Measurements from ENCODE around the gene TEP1. TPM values are rescaled to one million over a fixed set of nuclear protein-coding genes. Genes with fewer than 3 reads are reported as not detected.

Gene TEP1
- total RNA-seq, 4 donors from 2014 or later, result 22.9 to 38.8 (median 27.8) TPM

DNA sequence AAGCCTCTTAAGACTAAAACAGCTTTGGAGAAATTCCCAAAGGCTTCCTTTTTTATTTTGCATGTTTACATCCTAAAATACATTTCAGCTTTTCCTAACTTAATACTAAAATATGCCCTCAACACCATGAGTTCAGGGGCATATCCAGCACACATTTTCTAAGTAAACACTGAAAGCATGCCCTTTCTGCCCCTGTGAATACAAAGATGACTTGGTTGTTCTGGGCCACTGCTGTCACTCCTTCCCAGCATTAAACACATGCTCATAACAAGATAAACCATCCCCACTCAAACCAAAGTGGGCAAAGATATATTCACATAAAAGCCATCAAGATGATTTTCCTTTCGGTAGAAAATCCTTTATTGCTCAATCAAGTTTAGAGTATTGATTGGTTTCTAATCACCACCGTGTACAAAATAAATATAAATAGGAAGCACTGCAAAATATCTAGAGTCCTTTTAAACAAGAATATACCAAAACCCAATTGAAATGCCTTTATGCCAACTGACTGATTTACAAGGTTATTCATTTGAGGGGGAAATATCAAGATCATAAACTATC lies 82.2 kb downstream of the TEP1 start:
- DNase-seq (ENCODE audit: low spot score) (no peak), ATAC-seq (ENCODE audit: low FRiP score) (no peak)
- TF ChIP-seq, protein P1, sequence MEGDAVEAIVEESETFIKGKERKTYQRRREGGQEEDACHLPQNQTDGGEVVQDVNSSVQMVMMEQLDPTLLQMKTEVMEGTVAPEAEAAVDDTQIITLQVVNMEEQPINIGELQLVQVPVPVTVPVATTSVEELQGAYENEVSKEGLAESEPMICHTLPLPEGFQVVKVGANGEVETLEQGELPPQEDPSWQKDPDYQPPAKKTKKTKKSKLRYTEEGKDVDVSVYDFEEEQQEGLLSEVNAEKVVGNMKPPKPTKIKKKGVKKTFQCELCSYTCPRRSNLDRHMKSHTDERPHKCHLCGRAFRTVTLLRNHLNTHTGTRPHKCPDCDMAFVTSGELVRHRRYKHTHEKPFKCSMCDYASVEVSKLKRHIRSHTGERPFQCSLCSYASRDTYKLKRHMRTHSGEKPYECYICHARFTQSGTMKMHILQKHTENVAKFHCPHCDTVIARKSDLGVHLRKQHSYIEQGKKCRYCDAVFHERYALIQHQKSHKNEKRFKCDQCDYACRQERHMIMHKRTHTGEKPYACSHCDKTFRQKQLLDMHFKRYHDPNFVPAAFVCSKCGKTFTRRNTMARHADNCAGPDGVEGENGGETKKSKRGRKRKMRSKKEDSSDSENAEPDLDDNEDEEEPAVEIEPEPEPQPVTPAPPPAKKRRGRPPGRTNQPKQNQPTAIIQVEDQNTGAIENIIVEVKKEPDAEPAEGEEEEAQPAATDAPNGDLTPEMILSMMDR (IDR thresholded peaks at IDR 0.05), result no peak

DNA sequence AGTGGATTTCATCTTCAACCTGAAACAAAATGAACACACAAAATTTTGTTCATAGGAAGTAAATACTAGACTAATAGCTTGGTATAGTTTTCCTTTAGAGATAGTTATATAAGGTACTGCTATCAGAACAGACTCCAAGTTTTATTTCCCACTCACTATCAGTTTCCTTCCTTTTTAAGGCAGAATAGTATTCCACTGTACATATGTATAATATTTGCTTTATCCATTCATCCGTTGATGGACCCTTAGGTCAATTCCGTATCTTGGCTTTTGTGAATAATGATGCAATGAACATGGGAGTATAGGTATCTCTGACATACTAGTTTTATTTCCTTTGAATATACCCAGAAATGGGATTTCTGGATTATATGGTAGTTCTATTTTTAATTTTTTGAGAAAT lies 83.9 kb downstream of the TEP1 start:
- ATAC-seq (ENCODE audit: low FRiP score) (no peak), DNase-seq (ENCODE audit: low spot score) (no peak)
- TF ChIP-seq, protein P1 (IDR thresholded peaks at IDR 0.05), result no peak

DNA sequence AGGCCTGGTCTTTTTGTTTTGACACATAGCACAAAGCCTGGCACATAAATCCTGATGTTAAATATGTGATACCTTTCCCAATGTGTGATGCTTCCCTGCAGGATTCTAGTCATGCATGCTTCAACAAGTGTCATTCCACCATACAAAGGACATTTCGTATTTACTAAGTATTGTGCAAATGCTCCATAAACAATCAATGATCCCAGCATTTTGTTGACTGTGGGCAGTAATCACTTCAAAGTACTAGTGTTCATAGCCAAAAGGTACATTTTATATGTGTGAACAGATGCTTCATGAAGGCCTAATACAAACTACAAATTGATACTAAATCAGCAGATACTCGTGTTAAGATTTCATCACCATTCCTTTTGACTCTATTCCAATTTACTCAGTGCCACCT lies 84.6 kb downstream of the TEP1 start:
- ATAC-seq (ENCODE audit: low FRiP score), result no peak
- DNase-seq (ENCODE audit: low spot score), result no peak
- TF ChIP-seq, protein P1 (IDR thresholded peaks at IDR 0.05), result no peak

DNA sequence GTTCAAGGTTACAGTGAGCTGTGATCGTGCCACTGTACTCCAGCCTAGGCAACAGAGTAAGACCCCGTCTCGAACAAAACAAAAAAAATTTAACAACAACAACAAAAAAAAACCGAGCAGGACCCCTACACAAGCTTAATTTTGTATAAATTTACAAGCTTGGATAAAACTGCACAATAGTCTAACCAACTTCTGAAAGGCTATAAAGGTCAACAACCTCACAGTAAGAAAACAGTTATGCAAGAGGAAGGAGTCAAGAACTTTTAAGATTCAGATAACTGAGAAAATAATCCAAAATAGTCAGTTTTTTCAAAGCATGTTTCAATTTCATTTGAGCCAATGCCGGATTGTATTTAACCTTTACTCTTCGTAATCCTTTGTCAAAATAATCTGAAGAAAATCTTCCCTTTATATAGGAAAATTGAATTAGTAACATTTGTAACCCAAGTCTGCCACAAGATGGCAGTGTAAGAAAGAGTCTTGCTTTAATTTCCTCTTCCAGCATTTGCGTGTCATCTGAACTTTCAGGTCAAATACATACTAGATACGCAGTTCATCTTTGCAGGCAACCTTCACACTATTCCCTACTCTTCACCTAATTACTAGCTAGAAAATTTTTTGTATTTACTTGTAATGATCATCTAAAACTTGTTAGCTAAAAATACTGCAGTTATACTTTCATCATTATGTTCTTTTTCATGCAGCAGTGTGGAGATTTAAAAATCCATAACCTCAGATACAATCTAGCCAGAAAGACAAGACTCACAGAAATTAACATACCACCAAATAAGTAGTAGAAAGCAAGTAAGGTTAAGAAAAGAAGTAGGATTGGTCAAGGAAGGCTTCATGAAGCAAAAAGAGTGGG lies 86.1 kb downstream of the TEP1 start:
- TF ChIP-seq, protein P1 (IDR thresholded peaks at IDR 0.05), result peak in 1 of 3 donors; percentile 13
- DNase-seq (ENCODE audit: low spot score) (no peak), ATAC-seq (ENCODE audit: low FRiP score) (peak; percentile 32)

DNA sequence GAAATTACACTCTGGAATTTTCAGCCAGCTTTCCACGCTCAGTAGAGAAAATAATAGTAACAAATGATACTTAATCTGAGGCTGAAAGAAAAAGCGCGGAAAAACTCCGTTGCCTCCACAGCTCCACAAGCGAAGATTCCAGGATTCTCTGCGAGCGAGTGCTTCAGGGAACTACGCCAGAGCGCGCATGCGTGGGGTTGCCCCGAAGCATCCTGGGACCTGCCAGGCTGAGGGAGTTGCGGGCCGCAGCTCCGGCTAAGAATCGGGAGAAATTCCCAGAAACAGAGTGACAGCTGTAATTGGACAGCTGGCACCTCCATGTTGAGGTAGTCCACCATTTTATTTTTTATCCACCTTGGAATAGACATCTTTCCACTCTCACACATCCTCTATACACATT lies 95.6 kb downstream of the TEP1 start:
- ATAC-seq (ENCODE audit: low FRiP score) (no peak), DNase-seq (ENCODE audit: low spot score) (no peak)
- TF ChIP-seq, protein P1 (IDR thresholded peaks at IDR 0.05), result no peak

Small RNA genes lying within 50 kb of the gene (small RNA-seq; reads per million reads assigned to genes)
- not detected for gene RNA5SP382
- not detected for gene SNORA79B
- 573 reads per million, percentile 98 among the genes with 10 or more reads in this experiment for gene SNORD126

Other genes starting within 250 kb of the TEP1 start
- not detected for gene OR11G2, start 222.6 kb downstream of the TEP1 start, total RNA-seq
- not detected for gene OR11H6, start 189.8 kb downstream of the TEP1 start, total RNA-seq
- gene OR11H7, start 184.5 kb downstream of the TEP1 start, total RNA-seq, result not detected
- gene OR11H4, start 174.2 kb downstream of the TEP1 start, total RNA-seq, result not detected
- 10 to 100 TPM in 2 of 4 donors, 1 to 10 TPM in 2; 7.4 to 12.6 (median 10.0) TPM for gene TTC5, start 107.5 kb downstream of the TEP1 start, total RNA-seq
- 10 to 100 TPM; 30.8 to 49.7 (median 36.8) TPM for gene CCNB1IP1, start 80.2 kb downstream of the TEP1 start, total RNA-seq
- gene PARP2, start 69.9 kb downstream of the TEP1 start, total RNA-seq, result 10 to 100 TPM in 1 of 4 donors, 1 to 10 TPM in 3; 4.3 to 12.9 (median 7.7) TPM
- 1 to 10 TPM in 1 of 4 donors, under 1 TPM in 3; 0.12 to 2.0 (median 0.39) TPM for gene KLHL33, start 22.7 kb upstream of the TEP1 start, total RNA-seq
- 10 to 100 TPM; 30.9 to 55.1 (median 53.4) TPM for gene OSGEP, start 41.3 kb upstream of the TEP1 start, total RNA-seq
- 100 to 1,000 TPM; 110 to 146 (median 131) TPM for gene APEX1, start 41.7 kb upstream of the TEP1 start, total RNA-seq
- gene PIP4P1, start 47.9 kb upstream of the TEP1 start, total RNA-seq, result 10 to 100 TPM; 20.4 to 24.4 (median 22.5) TPM
- gene PNP, start 55.9 kb upstream of the TEP1 start, total RNA-seq, result 100 to 1,000 TPM in 2 of 4 donors, 10 to 100 TPM in 2; 28.4 to 437 (median 117) TPM
- gene RNASE10, start 92.0 kb upstream of the TEP1 start, total RNA-seq, result not detected
- gene RNASE9, start 147.5 kb upstream of the TEP1 start, total RNA-seq, result not detected
- gene RNASE11, start 174.5 kb upstream of the TEP1 start, total RNA-seq, result not detected
- not detected for gene RNASE12, start 177.9 kb upstream of the TEP1 start, total RNA-seq
- not detected for gene OR6S1, start 228.2 kb upstream of the TEP1 start, total RNA-seq